ENCODE data around the gene KTN1. TPM values are rescaled to one million over a fixed set of nuclear protein-coding genes. Genes with fewer than 3 reads are reported as not detected.

KTN1 gene
- total RNA-seq, 1 donor from 2014 or later, result 290 TPM

DNA sequence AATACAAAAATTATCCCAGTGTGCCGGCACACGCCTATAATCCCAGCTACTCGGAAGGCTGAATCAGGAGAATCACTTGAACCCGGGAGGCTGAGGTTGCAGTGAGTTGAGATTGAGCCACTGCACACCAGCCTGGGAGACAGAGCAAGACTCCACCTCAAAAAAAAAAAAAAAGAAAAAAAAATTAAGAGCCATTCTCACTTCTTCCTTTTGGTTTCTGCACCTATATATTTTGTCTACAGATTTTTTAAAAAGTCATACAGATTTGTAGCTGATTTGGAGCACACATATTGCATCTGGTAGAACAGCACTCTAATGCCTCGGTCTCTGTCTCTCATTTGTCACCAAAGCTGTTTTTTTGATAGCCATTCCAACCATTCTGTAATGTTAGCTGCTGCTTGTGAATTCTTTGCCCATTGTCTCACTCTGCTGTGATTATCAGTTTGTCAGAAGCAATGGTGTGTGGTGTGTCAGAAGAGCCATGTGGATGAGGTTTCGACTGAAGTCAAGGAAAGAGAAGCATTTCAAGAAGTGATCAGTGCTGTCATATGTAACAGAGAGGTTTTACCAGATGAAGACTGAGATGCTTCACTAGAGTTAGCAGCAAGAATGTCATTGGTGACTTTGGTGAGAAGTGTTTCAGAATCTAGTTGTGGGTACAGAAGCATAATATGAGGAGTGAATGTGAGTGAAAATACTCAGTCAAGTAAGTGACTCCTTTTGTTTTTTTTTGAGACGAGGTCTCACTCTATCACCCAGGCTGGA lies 8.7 kb upstream of the KTN1 start:
- intact Hi-C loops (cut with micrococcal nuclease), result no loop called here
- DNase-seq (no peak), ATAC-seq (no peak)

DNA sequence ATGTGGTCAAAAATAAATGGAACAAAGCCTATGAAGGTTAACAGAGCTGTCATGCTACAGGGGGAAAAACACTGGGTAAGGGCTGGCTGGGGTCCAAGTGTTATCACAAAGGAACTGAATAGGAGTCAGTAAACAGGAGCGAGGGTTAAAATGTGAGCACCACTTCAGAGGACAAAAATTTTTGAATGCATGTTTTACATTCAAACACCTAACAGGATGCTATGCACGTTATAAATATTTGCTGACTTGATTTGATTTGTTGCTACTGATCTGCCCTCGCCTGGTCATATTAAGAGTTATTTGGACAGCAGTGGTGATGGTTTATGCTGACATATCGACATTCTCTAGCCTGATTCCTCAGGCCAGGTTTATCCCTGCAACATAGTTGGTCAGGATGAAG lies 7.4 kb upstream of the KTN1 start:
- intact Hi-C loops (cut with micrococcal nuclease), result no loop called here
- peak; percentile 31 for DNase-seq
- peak; percentile 88 for ATAC-seq

DNA sequence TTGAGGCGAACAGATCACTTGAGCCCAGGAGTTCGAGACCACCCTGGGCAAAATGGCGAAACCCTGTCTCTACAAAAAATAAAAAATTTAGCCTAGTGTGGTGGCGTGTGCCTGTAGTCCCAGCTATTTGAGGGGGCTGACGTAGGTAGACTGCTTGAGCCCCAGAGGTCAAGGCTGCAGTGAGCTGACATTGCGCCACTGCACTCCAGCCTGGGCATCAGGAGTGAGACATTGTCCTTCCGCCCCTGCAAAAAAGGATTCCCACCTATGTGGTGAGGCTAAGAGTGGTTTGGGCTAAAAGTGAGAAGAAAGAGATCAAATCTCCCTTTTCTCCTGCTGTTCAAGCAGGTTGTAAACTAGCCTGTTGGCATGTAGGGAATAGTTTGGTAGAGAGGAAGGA lies 5.0 kb upstream of the KTN1 start:
- DNase-seq (no peak), ATAC-seq (no peak)
- intact Hi-C loops (cut with micrococcal nuclease), result no loop called here

DNA sequence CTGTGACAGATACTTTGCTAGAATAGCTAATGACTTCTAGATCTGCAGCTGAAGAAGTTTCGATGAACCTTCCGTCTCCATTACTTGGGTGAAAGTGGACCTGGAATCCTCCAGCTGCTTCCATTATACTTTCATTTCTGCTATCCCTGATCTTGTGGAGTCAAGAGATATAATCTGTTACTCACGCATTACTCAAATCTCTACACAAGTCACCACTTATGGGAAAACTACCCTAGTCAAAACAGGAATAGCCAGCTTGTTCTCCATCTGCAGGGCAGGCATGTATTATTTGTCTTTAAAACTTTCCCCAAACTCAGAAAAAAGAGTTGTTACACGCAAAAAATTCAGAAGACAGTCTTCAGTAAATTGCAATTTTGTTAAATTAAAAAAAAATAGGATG lies 2.8 kb upstream of the KTN1 start:
- intact Hi-C loops (cut with micrococcal nuclease), result no loop called here
- ATAC-seq, result no peak
- no peak for DNase-seq

DNA sequence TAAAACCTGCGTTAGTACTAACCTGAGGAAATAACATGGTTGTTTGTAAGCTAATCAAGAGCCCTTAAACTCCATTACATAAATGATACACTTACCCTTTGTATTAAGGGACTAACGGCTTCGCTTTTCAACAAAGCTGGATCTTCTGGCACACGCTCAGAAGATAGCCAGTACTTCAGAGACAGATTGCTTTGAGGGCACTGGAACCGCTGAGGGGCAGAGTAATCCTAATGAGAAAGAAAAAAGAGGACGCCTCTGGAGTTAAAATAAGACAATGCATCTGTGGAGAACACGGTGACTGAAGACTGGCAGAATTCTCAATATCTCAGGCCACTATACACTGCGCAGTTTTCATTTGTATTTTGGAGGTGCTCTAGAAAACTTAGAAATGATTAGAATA lies 1.5 kb upstream of the KTN1 start:
- DNase-seq (no peak), ATAC-seq (no peak)
- intact Hi-C loops (cut with micrococcal nuclease), result no loop called here

DNA sequence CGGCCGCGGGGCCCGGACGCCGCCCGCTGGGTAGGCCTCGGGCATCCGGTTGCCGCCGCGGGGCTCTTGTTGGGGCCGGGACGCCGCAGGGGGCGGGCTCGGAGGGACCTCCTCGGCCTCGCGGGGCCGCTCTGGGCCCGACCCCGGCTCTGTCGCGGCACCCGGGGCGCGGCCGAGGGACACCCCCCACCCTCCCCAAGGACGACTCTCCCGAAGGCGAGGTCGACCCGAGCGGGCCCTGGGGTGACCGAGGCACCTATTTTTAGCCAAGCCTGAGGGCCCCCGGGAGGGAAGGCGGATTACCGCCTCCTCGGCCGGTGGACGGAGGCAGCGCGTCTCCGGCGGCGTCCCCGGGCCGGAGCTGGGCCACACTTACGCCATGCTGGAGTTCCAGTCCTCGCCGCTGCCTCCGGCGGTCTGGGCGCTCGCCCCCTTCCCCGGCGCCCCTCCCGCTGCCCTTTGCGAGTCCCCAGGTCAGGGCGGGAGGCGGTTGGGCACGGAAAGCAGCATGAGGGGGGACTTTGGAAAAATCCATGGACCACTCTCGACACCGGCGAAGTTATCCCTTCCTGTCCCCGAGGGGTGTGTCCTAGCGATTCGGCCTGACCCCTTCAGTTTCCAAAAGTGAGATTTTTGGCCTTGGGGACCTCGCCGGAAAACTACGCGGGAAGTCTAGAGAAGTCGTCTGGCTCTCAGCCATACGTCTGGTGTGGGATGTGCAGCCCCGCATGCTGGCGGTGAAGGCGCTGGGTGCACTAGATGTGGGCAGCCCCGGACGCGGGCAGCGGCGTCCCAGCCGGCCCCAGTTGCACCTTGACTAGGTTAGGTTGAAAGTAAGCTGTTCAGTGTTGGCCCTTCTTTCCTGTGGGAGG lies 699 bp downstream of the KTN1 start:
- intact Hi-C loops (cut with micrococcal nuclease), result no loop called here
- DNase-seq (peak; percentile 72), ATAC-seq (peak; percentile 56)

DNA sequence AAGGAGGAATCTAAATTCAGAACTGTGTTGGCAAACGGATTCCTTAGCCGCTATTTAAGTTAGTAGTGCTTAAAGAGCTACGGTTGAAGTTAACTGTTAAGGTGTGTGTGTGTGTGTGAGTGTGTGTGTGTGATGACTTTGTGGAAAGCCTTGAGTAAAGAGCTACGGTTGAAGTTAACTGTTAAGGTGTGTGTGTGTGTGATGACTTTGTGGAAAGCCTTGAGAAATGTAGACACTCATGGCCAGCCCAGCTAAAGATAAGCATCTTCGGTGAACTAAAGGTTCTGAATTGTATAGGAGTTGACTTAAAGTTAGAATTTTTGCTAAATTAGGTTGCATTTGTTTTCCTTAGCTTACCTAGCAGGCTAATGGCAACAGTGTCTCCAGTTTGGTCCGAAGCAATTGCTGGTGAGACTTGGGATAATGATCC lies 1.4 kb downstream of the KTN1 start:
- ATAC-seq, result no peak
- intact Hi-C loops (cut with micrococcal nuclease), result no loop called here
- DNase-seq, result no peak

DNA sequence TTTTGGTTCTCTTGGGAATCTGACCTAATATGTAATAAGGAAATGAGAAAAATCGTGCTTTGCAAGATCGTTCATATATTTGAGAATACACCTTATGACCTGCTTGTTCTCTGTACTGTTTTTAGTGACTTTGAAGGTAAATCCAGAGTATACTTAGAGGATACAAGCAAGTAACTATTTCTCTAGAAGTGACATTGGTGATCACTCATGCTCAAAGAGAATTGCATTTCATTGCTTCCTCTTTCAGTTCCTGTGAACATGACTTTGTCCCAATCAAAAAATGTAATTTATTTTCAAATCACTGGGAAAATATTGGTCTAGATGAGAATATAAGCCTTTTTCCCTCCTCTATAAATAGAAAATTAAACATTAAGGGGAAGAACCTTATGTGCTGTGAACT lies 2.7 kb downstream of the KTN1 start:
- ATAC-seq (no peak), DNase-seq (no peak)
- intact Hi-C loops (cut with micrococcal nuclease), result no loop called here

DNA sequence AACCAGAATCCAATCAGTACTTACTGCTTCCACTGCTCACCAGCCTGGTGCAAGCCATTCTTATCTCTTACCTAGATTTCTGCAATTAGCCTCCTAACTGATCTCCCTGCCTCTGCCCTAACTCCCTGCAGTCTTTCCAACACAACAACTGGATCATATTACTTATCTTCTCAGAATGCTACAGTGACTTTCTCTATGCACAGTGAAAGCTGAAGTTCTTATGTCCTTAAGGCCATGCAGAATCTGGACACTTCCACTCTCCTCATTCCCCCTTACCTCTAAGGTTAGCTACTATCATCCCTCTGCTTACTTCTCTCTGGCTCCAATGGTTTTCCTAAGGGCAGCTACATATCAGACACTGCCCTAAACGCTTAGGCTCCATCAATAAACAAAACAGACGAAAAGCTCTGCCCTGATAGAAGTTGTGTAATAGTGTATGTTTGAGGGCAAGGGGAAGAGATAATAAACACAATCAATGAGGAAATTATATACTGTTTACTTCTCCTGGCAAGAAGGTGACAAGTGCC lies 4.0 kb downstream of the KTN1 start:
- no peak for ATAC-seq
- no peak for DNase-seq
- intact Hi-C loops (cut with micrococcal nuclease), result no loop called here

DNA sequence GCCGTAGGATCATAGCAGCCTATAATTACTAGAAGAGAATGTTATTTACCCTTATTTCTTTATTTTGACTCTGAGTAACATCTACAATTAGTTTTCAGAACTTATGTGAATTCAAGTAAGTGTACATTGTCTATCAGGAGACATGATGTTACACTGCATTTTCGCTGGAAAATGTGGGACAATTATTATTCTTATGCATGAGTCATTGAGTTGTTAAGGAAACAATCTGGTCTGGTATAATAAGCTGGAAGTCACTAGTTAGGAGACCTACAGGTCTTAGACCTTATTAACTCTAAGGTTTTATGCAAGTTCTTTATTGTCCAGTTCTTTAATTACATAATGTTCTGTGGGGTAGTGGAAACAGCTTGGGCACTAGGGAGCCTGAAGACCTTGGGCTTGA lies 5.8 kb downstream of the KTN1 start:
- ATAC-seq (no peak), DNase-seq (no peak)
- intact Hi-C loops (cut with micrococcal nuclease), result no loop called here

DNA sequence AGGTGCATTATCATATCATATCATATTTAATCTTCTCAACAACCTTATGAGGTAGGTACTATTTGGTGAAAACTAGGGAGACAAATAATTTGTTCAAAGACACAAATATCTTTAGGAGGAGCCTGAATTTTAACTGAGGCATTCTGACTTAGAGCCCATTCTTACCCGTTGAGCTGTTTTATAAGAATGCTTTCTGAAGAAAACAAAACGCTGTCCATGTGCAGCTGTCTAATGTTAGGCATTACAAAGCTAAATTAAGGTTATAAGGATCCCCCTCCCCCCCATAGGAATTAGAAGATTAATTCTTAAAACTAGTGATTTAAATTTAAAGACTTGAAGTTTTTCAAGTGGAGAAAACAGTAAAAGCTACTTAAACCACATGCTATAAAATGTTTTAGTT lies 6.4 kb downstream of the KTN1 start:
- intact Hi-C loops (cut with micrococcal nuclease), result no loop called here
- no peak for DNase-seq
- ATAC-seq, result no peak

DNA sequence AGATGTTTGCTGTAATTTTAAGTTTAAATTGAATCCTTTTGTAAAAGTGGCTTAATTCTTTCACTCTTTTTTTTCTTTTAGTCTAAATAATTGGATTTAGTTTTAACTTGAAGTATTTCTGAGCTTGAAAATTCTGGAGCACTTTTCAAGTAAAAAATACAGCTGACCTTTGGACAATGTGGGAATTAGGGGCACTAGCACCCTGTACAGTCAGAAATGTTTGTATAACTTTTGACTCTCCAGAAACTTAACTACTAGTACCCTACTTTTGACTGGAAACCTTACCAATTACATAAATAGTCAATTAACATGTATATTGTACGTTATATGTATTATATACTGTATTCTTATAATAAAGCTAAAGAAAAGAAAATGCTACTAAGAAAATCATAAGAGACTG lies 7.8 kb downstream of the KTN1 start:
- intact Hi-C loops (cut with micrococcal nuclease), result no loop called here
- ATAC-seq (no peak), DNase-seq (no peak)

DNA sequence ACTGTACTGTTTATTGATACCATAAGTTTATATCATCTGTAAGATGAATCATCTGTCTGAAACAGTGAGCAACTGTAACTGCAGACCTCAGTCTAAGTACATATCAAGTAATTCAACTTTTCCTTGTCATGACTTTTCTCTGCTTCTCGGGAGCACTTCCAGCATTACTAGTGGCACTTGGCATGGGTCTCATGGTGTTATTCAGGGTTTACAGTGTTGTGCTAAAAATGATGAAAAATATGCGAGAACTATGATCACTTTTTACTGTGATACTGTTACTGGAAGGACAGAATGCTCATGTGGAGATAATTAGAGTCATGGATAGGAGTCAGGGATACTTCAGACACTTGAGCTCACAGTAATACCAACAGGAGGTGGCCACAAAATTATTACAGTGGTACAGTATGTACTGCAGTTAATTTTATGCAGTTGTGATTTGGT lies 8.3 kb downstream of the KTN1 start:
- no peak for DNase-seq
- intact Hi-C loops (cut with micrococcal nuclease), result no loop called here
- ATAC-seq, result peak; percentile 84

DNA sequence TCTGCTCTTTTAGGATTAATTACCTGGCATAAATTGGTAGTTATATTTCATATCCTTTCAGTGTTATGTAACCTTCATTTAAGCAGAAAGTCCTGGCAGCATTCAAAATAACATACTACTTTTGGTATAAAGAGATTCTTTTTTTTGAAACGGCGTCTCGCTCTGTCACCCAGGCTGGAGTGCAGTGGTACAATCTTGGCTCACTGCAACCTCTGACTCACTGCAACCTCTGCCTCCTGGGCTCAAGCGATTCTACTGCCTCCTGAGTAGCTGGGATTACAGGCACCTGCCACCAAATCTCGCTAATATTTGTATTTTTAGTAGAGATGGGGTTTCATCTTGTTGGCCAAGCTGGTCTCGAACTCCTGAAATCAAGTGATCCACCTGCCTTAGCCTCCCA lies 9.2 kb downstream of the KTN1 start:
- intact Hi-C loops (cut with micrococcal nuclease), result no loop called here
- DNase-seq (no peak), ATAC-seq (peak; percentile 68)

DNA sequence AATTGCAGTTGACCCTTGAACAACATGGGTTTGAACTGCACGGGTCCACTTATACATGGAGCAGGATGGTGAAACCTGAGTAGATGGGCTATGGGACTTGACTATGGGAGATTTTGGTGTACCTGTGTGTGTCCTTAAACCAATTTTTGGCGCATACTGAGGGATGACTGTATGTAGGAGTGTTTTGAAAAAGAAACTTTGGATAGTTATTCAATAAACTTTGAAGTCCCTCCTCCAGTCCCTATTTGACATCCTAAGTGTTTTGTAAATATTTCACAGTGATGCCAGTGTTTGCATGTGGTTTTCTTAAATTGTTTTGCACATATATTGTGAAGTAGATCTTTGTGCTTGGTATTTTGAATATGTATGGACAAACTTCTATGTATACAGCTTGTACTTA lies 12.4 kb downstream of the KTN1 start:
- intact Hi-C loops (cut with micrococcal nuclease), result no loop called here
- ATAC-seq, result no peak

DNA sequence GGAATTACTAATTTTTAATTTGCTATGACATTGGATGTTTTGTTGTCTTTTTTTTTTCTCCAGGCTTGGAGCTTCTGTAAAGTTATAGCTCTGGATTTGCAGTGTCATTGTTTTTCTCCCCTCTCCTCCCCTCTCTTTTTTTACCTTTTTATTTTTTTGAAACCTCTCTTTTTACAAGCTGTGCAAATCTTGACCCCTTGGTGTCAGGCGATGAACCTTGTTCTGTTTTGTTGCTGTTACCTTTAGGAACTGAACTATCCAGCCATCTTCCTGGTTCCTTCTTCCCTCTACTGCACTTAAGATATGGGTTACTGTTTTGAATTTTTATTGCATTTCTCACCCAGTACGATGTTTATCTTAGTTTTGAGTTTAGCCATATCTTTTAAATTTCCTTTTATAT lies 13.7 kb downstream of the KTN1 start:
- intact Hi-C loops (cut with micrococcal nuclease), result no loop called here
- ATAC-seq, result no peak

More for the DNA sequence above, 12.4 kb downstream of the KTN1 start:
- DNase-seq, result no peak

DNA sequence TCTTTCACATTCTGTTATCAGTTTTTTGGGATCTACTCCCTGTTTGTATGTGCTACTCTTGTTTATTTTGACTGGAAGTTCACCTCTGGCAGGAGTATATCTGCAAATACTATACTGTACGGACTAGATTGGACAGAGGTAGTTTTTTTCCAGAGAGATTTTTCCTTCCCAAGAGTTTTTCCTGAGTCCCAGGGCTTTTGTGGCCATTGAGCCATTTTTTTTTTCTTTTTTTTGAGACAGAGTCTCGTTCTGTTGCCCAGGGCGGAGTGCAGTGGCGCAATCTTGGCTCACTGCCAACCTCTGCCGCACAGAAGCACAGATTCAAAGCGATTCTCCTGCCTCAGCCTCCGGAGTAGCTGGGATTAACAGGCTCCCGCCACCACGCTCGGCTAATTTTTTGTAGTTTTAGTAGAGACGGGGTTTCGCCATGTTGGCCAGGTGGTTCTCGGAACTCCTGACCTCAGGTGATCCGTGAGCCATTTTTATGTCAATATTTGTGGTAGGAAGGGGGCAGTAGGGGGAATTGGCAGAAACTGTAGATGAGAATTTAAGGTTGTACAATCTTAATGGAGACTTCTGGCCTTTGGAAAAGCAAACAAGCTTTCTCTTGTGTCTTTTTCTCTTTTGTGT lies 19.4 kb downstream of the KTN1 start:
- DNase-seq (peak; percentile 64), ATAC-seq (peak; percentile 33)
- intact Hi-C loops (cut with micrococcal nuclease), result no loop called here

More for the DNA sequence above, 13.7 kb downstream of the KTN1 start:
- no peak for DNase-seq

DNA sequence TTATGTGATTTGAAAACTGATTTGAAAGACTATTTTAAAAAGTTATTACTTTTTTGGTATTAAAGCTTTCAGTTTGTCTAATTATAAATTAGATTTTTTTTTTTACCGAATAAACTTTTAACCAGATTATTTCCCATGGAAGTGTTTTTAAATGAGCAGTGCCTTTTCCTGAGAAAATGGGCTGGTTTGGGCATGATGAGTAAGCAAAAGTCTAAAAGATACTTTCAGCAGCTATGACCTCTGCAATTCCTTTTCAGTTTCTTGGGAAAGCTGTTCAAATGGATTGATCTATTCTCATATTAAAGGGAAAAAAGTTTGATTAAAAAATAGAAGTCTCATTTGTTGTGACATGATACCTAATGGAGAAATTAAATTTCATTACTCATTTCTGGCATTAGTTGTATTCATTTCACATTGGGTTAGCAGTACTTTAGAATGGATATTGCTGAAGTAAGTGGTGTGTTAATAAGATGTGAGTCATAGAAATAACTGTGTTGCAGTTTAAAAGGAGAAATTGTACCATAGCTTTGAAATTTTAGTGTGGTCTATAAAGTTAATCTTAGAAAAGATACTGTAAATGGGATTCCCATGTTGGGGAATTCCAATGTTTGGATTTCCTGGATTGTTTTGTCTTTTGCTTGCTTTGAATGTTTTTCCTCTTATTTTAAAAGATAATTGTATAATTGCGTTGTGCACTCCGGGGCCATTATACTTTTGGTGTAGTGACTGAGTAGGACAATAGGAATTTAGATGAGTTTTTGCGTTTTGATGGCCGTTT lies 21.0 kb downstream of the KTN1 start:
- ATAC-seq (no peak), DNase-seq (no peak)
- intact Hi-C loops (cut with micrococcal nuclease), result no loop called here

DNA sequence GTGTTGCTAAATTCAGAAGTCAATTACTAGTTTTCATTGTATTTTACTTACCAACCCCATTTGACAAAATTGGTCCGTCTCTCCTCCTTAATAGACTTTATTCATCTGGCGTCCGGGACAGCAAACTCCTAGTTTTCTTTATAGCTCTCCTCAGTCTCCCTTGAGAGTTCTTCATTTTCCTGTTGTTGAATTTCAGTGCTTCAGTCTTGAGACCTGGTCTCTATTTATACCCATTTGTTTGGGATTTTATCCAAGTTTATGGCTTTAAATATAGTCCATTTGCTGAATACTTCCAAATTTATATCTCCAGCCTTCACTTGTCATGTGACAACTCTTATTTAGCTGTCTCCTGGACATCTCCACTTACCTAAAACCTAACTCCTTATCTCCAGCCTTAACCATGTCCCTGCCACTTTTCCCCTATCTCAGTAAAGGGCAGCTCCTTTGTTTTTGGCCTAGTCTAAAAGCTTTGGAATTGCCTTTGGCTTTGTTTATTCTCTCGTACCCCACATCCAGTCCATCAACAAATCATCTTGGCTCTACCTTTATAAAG lies 23.5 kb downstream of the KTN1 start:
- ATAC-seq (peak; percentile 60), DNase-seq (no peak)
- intact Hi-C loops (cut with micrococcal nuclease), result no loop called here
